T-helper 2 cell treated with Interferon-gamma antibody and Interleukin-4, amounts not matched to agents 5 μg/mL and 100 μg/mL, for 36 hours (primary cell): ENCODE measurements around the gene ZNF592.

ENCODE experiments used
- DNase-seq: peaks from one replicate; pipeline ENCODE4 v3.0.0; 2021; ENCODE audit warnings: low spot score
- H3K27ac Mint-ChIP-seq: one replicate; pipeline ENCODE4 v1.8.0; 2021; ENCODE audit warnings: mild to moderate bottlenecking, mixed read lengths
- H3K27me3 Mint-ChIP-seq: one replicate; pipeline ENCODE4 v1.8.0; 2021; ENCODE audit warnings: low read depth, mixed read lengths
- H3K36me3 Mint-ChIP-seq: one replicate; pipeline ENCODE4 v1.8.0; 2021; ENCODE audit warnings: low read depth, mixed read lengths
- H3K4me1 Mint-ChIP-seq: one replicate; pipeline ENCODE4 v1.8.0; 2021; ENCODE audit warnings: low read depth, mixed read lengths
- H3K4me3 Mint-ChIP-seq: one replicate; pipeline ENCODE4 v1.8.0; 2022; ENCODE audit warnings: mild to moderate bottlenecking, moderate library complexity, mixed read lengths
- H3K9me3 Mint-ChIP-seq: one replicate; pipeline ENCODE4 v1.8.0; 2021; ENCODE audit warnings: mixed read lengths

Gene ZNF592

GRCh38 chr15:84775867-84776449 lies 27.6 kb downstream of the ZNF592 start:
- no peaks in the 10 kb centered on the region for H3K27me3 Mint-ChIP-seq
- no peak for DNase-seq
- H3K4me1 Mint-ChIP-seq: peaks cover 7% of the 10 kb centered on the region
- no peaks in the 10 kb centered on the region for H3K9me3 Mint-ChIP-seq
- H3K4me3 Mint-ChIP-seq: no peak overlapping the region
- H3K36me3 Mint-ChIP-seq: peaks cover 31% of the 10 kb centered on the region
- H3K27ac Mint-ChIP-seq: no peak overlapping the region

GRCh38 chr15:84778194-84778593 lies 29.8 kb downstream of the ZNF592 start:
- Mint-ChIP-seq H3K4me3 (no peak overlapping the region), H3K36me3 (peaks cover 35% of the 10 kb centered on the region), H3K4me1 (peaks cover 17% of the 10 kb centered on the region), H3K27me3 (no peaks in the 10 kb centered on the region), H3K27ac (no peak overlapping the region), H3K9me3 (no peaks in the 10 kb centered on the region)
- no peak for DNase-seq

GRCh38 chr15:84780492-84780891 lies 32.1 kb downstream of the ZNF592 start:
- H3K27ac Mint-ChIP-seq: no peak overlapping the region
- no peaks in the 10 kb centered on the region for H3K9me3 Mint-ChIP-seq
- H3K4me3 Mint-ChIP-seq: no peak overlapping the region
- peaks cover 19% of the 10 kb centered on the region for H3K4me1 Mint-ChIP-seq
- H3K36me3 Mint-ChIP-seq: peaks cover 44% of the 10 kb centered on the region
- no peaks in the 10 kb centered on the region for H3K27me3 Mint-ChIP-seq
- DNase-seq: no peak

GRCh38 chr15:84781495-84781894 lies 33.1 kb downstream of the ZNF592 start:
- no peak for DNase-seq
- Mint-ChIP-seq H3K27ac (no peak overlapping the region), H3K27me3 (no peaks in the 10 kb centered on the region), H3K4me3 (no peak overlapping the region), H3K9me3 (no peaks in the 10 kb centered on the region), H3K36me3 (peaks cover 48% of the 10 kb centered on the region), H3K4me1 (peaks cover 19% of the 10 kb centered on the region)

GRCh38 chr15:84782346-84782745 lies 34.0 kb downstream of the ZNF592 start:
- Mint-ChIP-seq H3K36me3 (peaks cover 48% of the 10 kb centered on the region), H3K27ac (no peak overlapping the region), H3K4me1 (peaks cover 19% of the 10 kb centered on the region)

GRCh38 chr15:84783493-84784251 lies 35.3 kb downstream of the ZNF592 start:
- H3K4me3 Mint-ChIP-seq: no peak overlapping the region
- no peaks in the 10 kb centered on the region for H3K9me3 Mint-ChIP-seq
- H3K36me3 Mint-ChIP-seq: peaks cover 47% of the 10 kb centered on the region
- H3K27me3 Mint-ChIP-seq: no peaks in the 10 kb centered on the region
- H3K27ac Mint-ChIP-seq: no peak overlapping the region
- H3K4me1 Mint-ChIP-seq: peaks cover 27% of the 10 kb centered on the region
- DNase-seq: no peak

More at GRCh38 chr15:84782346-84782745, 34.0 kb downstream of the ZNF592 start:
- Mint-ChIP-seq H3K9me3 (no peaks in the 10 kb centered on the region), H3K27me3 (no peaks in the 10 kb centered on the region), H3K4me3 (no peak overlapping the region)
- DNase-seq: no peak

GRCh38 chr15:84784262-84784661 lies 35.9 kb downstream of the ZNF592 start:
- H3K9me3 Mint-ChIP-seq: no peaks in the 10 kb centered on the region
- peaks cover 25% of the 10 kb centered on the region for H3K4me1 Mint-ChIP-seq
- DNase-seq: no peak
- peaks cover 46% of the 10 kb centered on the region for H3K36me3 Mint-ChIP-seq
- no peak overlapping the region for H3K4me3 Mint-ChIP-seq
- H3K27ac Mint-ChIP-seq: no peak overlapping the region
- no peaks in the 10 kb centered on the region for H3K27me3 Mint-ChIP-seq

GRCh38 chr15:84785053-84785452 lies 36.7 kb downstream of the ZNF592 start:
- Mint-ChIP-seq H3K27ac (no peak overlapping the region), H3K27me3 (no peaks in the 10 kb centered on the region), H3K36me3 (peaks cover 42% of the 10 kb centered on the region), H3K4me1 (peaks cover 24% of the 10 kb centered on the region), H3K4me3 (no peak overlapping the region), H3K9me3 (no peaks in the 10 kb centered on the region)
- DNase-seq: no peak

GRCh38 chr15:84788500-84788899 lies 40.1 kb downstream of the ZNF592 start:
- Mint-ChIP-seq H3K27me3 (no peaks in the 10 kb centered on the region), H3K27ac (no peak overlapping the region), H3K4me3 (no peak overlapping the region), H3K9me3 (no peaks in the 10 kb centered on the region), H3K4me1 (peaks cover 14% of the 10 kb centered on the region), H3K36me3 (peaks cover 53% of the 10 kb centered on the region)
- DNase-seq: no peak

GRCh38 chr15:84789762-84790161 lies 41.4 kb downstream of the ZNF592 start:
- peaks cover 47% of the 10 kb centered on the region for H3K36me3 Mint-ChIP-seq

GRCh38 chr15:84790676-84791075 lies 42.3 kb downstream of the ZNF592 start:
- Mint-ChIP-seq H3K36me3 (peaks cover 46% of the 10 kb centered on the region), H3K27ac (peak overlapping the region; percentile 49), H3K27me3 (no peaks in the 10 kb centered on the region), H3K4me1 (peaks cover 10% of the 10 kb centered on the region), H3K4me3 (no peak overlapping the region), H3K9me3 (no peaks in the 10 kb centered on the region)
- DNase-seq: no peak

More at GRCh38 chr15:84789762-84790161, 41.4 kb downstream of the ZNF592 start:
- H3K4me1 Mint-ChIP-seq: peaks cover 12% of the 10 kb centered on the region
- no peak for DNase-seq
- H3K9me3 Mint-ChIP-seq: no peaks in the 10 kb centered on the region
- H3K4me3 Mint-ChIP-seq: no peak overlapping the region
- peak overlapping the region; percentile 50 for H3K27ac Mint-ChIP-seq
- H3K27me3 Mint-ChIP-seq: no peaks in the 10 kb centered on the region

- Mint-ChIP-seq H3K4me1 (peaks cover 10% of the 10 kb centered on the region), H3K27me3 (no peaks in the 10 kb centered on the region), H3K9me3 (no peaks in the 10 kb centered on the region), H3K27ac (no peak overlapping the region), H3K36me3 (peaks cover 41% of the 10 kb centered on the region), H3K4me3 (no peak overlapping the region)
- DNase-seq: no peak
Observed at GRCh38 chr15:84791763-84792162, 43.4 kb downstream of the ZNF592 start.

- H3K27me3 Mint-ChIP-seq: no peaks in the 10 kb centered on the region
- no peaks in the 10 kb centered on the region for H3K9me3 Mint-ChIP-seq
- no peak for DNase-seq
- H3K4me1 Mint-ChIP-seq: peaks cover under 1% of the 10 kb centered on the region
- no peak overlapping the region for H3K27ac Mint-ChIP-seq
- peaks cover 47% of the 10 kb centered on the region for H3K36me3 Mint-ChIP-seq
- H3K4me3 Mint-ChIP-seq: no peak overlapping the region
Observed at GRCh38 chr15:84793431-84794161, 45.2 kb downstream of the ZNF592 start.

- Mint-ChIP-seq H3K4me3 (no peak overlapping the region), H3K36me3 (peaks cover 46% of the 10 kb centered on the region), H3K27ac (no peak overlapping the region), H3K4me1 (no peaks in the 10 kb centered on the region), H3K9me3 (no peaks in the 10 kb centered on the region), H3K27me3 (no peaks in the 10 kb centered on the region)
- DNase-seq: no peak
Observed at GRCh38 chr15:84794162-84794547, 45.8 kb downstream of the ZNF592 start.
